Esophagus muscularis mucosa (tissue), 4 donors: ENCODE measurements around the gene ACTMAP.

Experiments used
- CTCF ChIP-seq, 3 experiments: fragments of 200-600 bp in 2 of 3; fragments of 450-650 bp in 1 of 3; sonication (generic) in 2 of 3; IDR thresholded peaks; one replicate each; pipeline ENCODE4 v1.5.1; 2017 to 2019; ENCODE audit warnings: antibody characterized with exemption in 3 of 3, mild to moderate bottlenecking in 2 of 3, moderate library complexity in 1 of 3
- EP300 ChIP-seq: sonication (generic); formaldehyde crosslinking; IDR thresholded peaks from one replicate; pipeline ENCODE4 v1.6.1; 2017; ENCODE audit warnings: antibody characterized with exemption
- POLR2A ChIP-seq: fragments of 450-650 bp; IDR thresholded peaks from one replicate; pipeline ENCODE4 v1.6.1; 2017; ENCODE audit warnings: antibody characterized with exemption, moderate library complexity, mild to moderate bottlenecking, low read depth
- POLR2AphosphoS5 ChIP-seq, 2 donors: sonication (generic); formaldehyde crosslinking; IDR thresholded peaks; one replicate each; pipeline ENCODE4 v1.6.1; 2017; ENCODE audit warnings: antibody characterized with exemption in 2 of 2

- no peak for TF ChIP-seq CTCF (IDR thresholded peaks at IDR 0.05)
- no peak for TF ChIP-seq EP300
- no peak for TF ChIP-seq POLR2AphosphoS5 (IDR thresholded peaks at IDR 0.05)
- TF ChIP-seq POLR2A: no peak
Observed at GRCh38 chr19:40695881-40696280, 54.4 kb downstream of the ACTMAP start.
